ENCODE data around the gene FOXO3. TPM values are rescaled to one million over a fixed set of nuclear protein-coding genes. Genes with fewer than 3 reads are reported as not detected.
"Not testable (repeated sequence)": the region's sequence is repeated elsewhere in the genome, so short reads cannot be mapped to it uniquely, and the experiment has no call there.

Gene FOXO3
- polyA plus RNA-seq, 1 donor (not counting 4 experiments of a cell fraction or from before 2014, with no cell fraction given) = 17.6 TPM

- no peaks in the 10 kb centered on the region for H3K27me3 ChIP-seq (ENCODE audit: control insufficient read depth, extremely low read depth, insufficient read depth, low read length)
- no peaks in the 10 kb centered on the region for H4K20me1 ChIP-seq (ENCODE audit: control insufficient read depth, extremely low read depth, insufficient read depth, low read length)
- H3K4me1 ChIP-seq (ENCODE audit: control insufficient read depth, extremely low read depth, insufficient read depth, low read length) = peaks cover 21% of the 10 kb centered on the region
- no peak overlapping the region for H3K9ac ChIP-seq (ENCODE audit: control insufficient read depth, extremely low read depth, insufficient read depth, low read length)
- no peaks in the 10 kb centered on the region for H3K9me1 ChIP-seq (ENCODE audit: control insufficient read depth, extremely low read depth, insufficient read depth, low read length)
- dilution Hi-C loops (cut with MboI; ENCODE audit: extremely low pct_ligation_motif_present, low sequenced_read_pairs) = no loop called here
- peaks cover 0 to 7% of the 10 kb centered on the region in 2 experiments for H3K36me3 ChIP-seq (ENCODE audit: control insufficient read depth in 2 of 2, extremely low read depth in 1 of 2, insufficient read depth in 2 of 2, low read length in 2 of 2)
- no peaks in the 10 kb centered on the region for H3K9me3 ChIP-seq (ENCODE audit: control insufficient read depth, low read depth, low read length)
- no peak overlapping the region for H3K4me2 ChIP-seq (ENCODE audit: control insufficient read depth, extremely low read depth, insufficient read depth, low read depth, low read length)
- no peak for TF ChIP-seq EZH2 (IDR thresholded peaks at IDR 0.05; ENCODE audit: low read length)
- TF ChIP-seq CTCF (optimal IDR thresholded peaks at IDR 0.05 in 1 of 3, IDR thresholded peaks at IDR 0.05 in 1 of 3, conservative IDR thresholded peaks at IDR 0.05 in 1 of 3; ENCODE audit: extremely low read depth in 1 of 3, insufficient read depth in 2 of 3, low read length in 3 of 3) = no peak
- H3K4me3 ChIP-seq (ENCODE audit: control insufficient read depth in 2 of 3, extremely low read depth in 1 of 3, insufficient read depth in 2 of 3, low read depth in 1 of 3, low read length in 3 of 3) = no peak overlapping the region
- no peak overlapping the region for H2AFZ ChIP-seq (ENCODE audit: control insufficient read depth, low read length)
- DNase-seq (ENCODE audit: low read depth, low spot score) = no peak
- H3K27ac ChIP-seq (ENCODE audit: control insufficient read depth, insufficient read depth, low read length) = no peak overlapping the region
- H3K79me2 ChIP-seq (ENCODE audit: control insufficient read depth, insufficient read depth, low read length) = peaks cover 21% of the 10 kb centered on the region
- FAIRE-seq = no peak
These were observed 117.2 kb downstream of the FOXO3 start for GRCh38 chr6:108677894-108678293.

GRCh38 chr6:108680314-108680713 is 119.6 kb downstream of the FOXO3 start:
- H3K36me3 ChIP-seq (ENCODE audit: control insufficient read depth in 2 of 2, extremely low read depth in 1 of 2, insufficient read depth in 2 of 2, low read length in 2 of 2); DNase-seq (ENCODE audit: low read depth, low spot score); H2AFZ ChIP-seq (ENCODE audit: control insufficient read depth, low read length); dilution Hi-C loops (cut with MboI; ENCODE audit: extremely low pct_ligation_motif_present, low sequenced_read_pairs); H3K79me2 ChIP-seq (ENCODE audit: control insufficient read depth, insufficient read depth, low read length); H3K27me3 ChIP-seq (ENCODE audit: control insufficient read depth, extremely low read depth, insufficient read depth, low read length); H4K20me1 ChIP-seq (ENCODE audit: control insufficient read depth, extremely low read depth, insufficient read depth, low read length); H3K27ac ChIP-seq (ENCODE audit: control insufficient read depth, insufficient read depth, low read length); H3K9me1 ChIP-seq (ENCODE audit: control insufficient read depth, extremely low read depth, insufficient read depth, low read length); H3K4me2 ChIP-seq (ENCODE audit: control insufficient read depth, extremely low read depth, insufficient read depth, low read depth, low read length); FAIRE-seq; H3K9ac ChIP-seq (ENCODE audit: control insufficient read depth, extremely low read depth, insufficient read depth, low read length); H3K9me3 ChIP-seq (ENCODE audit: control insufficient read depth, low read depth, low read length); H3K4me3 ChIP-seq (ENCODE audit: control insufficient read depth in 2 of 3, extremely low read depth in 1 of 3, insufficient read depth in 2 of 3, low read depth in 1 of 3, low read length in 3 of 3): not testable (repeated sequence)
- peaks cover 16% of the 10 kb centered on the region for H3K4me1 ChIP-seq (ENCODE audit: control insufficient read depth, extremely low read depth, insufficient read depth, low read length)

GRCh38 chr6:108681721-108682120 is 121.0 kb downstream of the FOXO3 start:
- H3K27ac ChIP-seq (ENCODE audit: control insufficient read depth, insufficient read depth, low read length); H3K9me3 ChIP-seq (ENCODE audit: control insufficient read depth, low read depth, low read length); H4K20me1 ChIP-seq (ENCODE audit: control insufficient read depth, extremely low read depth, insufficient read depth, low read length); H3K4me2 ChIP-seq (ENCODE audit: control insufficient read depth, extremely low read depth, insufficient read depth, low read depth, low read length); H3K9ac ChIP-seq (ENCODE audit: control insufficient read depth, extremely low read depth, insufficient read depth, low read length); H3K9me1 ChIP-seq (ENCODE audit: control insufficient read depth, extremely low read depth, insufficient read depth, low read length); H3K4me3 ChIP-seq (ENCODE audit: control insufficient read depth in 2 of 3, extremely low read depth in 1 of 3, insufficient read depth in 2 of 3, low read depth in 1 of 3, low read length in 3 of 3); H3K79me2 ChIP-seq (ENCODE audit: control insufficient read depth, insufficient read depth, low read length); dilution Hi-C loops (cut with MboI; ENCODE audit: extremely low pct_ligation_motif_present, low sequenced_read_pairs); H3K27me3 ChIP-seq (ENCODE audit: control insufficient read depth, extremely low read depth, insufficient read depth, low read length); H2AFZ ChIP-seq (ENCODE audit: control insufficient read depth, low read length); DNase-seq (ENCODE audit: low read depth, low spot score); FAIRE-seq: not testable (repeated sequence)
- Histone ChIP-seq H3K36me3 (ENCODE audit: control insufficient read depth in 2 of 2, extremely low read depth in 1 of 2, insufficient read depth in 2 of 2, low read length in 2 of 2) (peaks cover 0 to 12% of the 10 kb centered on the region in 2 experiments), H3K4me1 (ENCODE audit: control insufficient read depth, extremely low read depth, insufficient read depth, low read length) (peaks cover 21% of the 10 kb centered on the region)

GRCh38 chr6:108682383-108683119 is 121.8 kb downstream of the FOXO3 start:
- H3K36me3 ChIP-seq (ENCODE audit: control insufficient read depth in 2 of 2, extremely low read depth in 1 of 2, insufficient read depth in 2 of 2, low read length in 2 of 2) = peaks cover 0 to 12% of the 10 kb centered on the region in 2 experiments
- H3K9ac ChIP-seq (ENCODE audit: control insufficient read depth, extremely low read depth, insufficient read depth, low read length); H3K9me3 ChIP-seq (ENCODE audit: control insufficient read depth, low read depth, low read length); H3K27ac ChIP-seq (ENCODE audit: control insufficient read depth, insufficient read depth, low read length); H2AFZ ChIP-seq (ENCODE audit: control insufficient read depth, low read length); dilution Hi-C loops (cut with MboI; ENCODE audit: extremely low pct_ligation_motif_present, low sequenced_read_pairs); H3K27me3 ChIP-seq (ENCODE audit: control insufficient read depth, extremely low read depth, insufficient read depth, low read length); DNase-seq (ENCODE audit: low read depth, low spot score); H3K79me2 ChIP-seq (ENCODE audit: control insufficient read depth, insufficient read depth, low read length); H3K9me1 ChIP-seq (ENCODE audit: control insufficient read depth, extremely low read depth, insufficient read depth, low read length); H3K4me3 ChIP-seq (ENCODE audit: control insufficient read depth in 2 of 3, extremely low read depth in 1 of 3, insufficient read depth in 2 of 3, low read depth in 1 of 3, low read length in 3 of 3); FAIRE-seq; H3K4me2 ChIP-seq (ENCODE audit: control insufficient read depth, extremely low read depth, insufficient read depth, low read depth, low read length); H4K20me1 ChIP-seq (ENCODE audit: control insufficient read depth, extremely low read depth, insufficient read depth, low read length): not testable (repeated sequence)
- peaks cover 29% of the 10 kb centered on the region for H3K4me1 ChIP-seq (ENCODE audit: control insufficient read depth, extremely low read depth, insufficient read depth, low read length)
